ENCODE measurements around the gene SH3PXD2A.
"Not testable (repeated sequence)": the region's sequence is repeated elsewhere in the genome, so short reads cannot be mapped to it uniquely, and the experiment has no call there.

Gene SH3PXD2A

GRCh38 chr10:103620891-103621782, 234.2 kb downstream of the SH3PXD2A start:
- no peak for DNase-seq (ENCODE audit: low read depth in 2 of 2)

GRCh38 chr10:103620352-103620740, 235.0 kb downstream of the SH3PXD2A start:
- no peak for DNase-seq (ENCODE audit: low read depth in 2 of 2)

GRCh38 chr10:103619424-103620351, 235.7 kb downstream of the SH3PXD2A start:
- no peak for DNase-seq (ENCODE audit: low read depth in 2 of 2)

GRCh38 chr10:103618575-103619423, 236.6 kb downstream of the SH3PXD2A start:
- no peak for DNase-seq (ENCODE audit: low read depth in 2 of 2)

- no peak for DNase-seq (ENCODE audit: low read depth in 2 of 2)
Observed at GRCh38 chr10:103617602-103618385, 237.6 kb downstream of the SH3PXD2A start.

GRCh38 chr10:103616705-103617601, 238.4 kb downstream of the SH3PXD2A start:
- no peak for DNase-seq (ENCODE audit: low read depth in 2 of 2)

GRCh38 chr10:103614306-103615158, 240.8 kb downstream of the SH3PXD2A start:
- no peak for DNase-seq (ENCODE audit: low read depth in 2 of 2)

GRCh38 chr10:103613616-103614015, 241.8 kb downstream of the SH3PXD2A start:
- no peak for DNase-seq (ENCODE audit: low read depth in 2 of 2)

GRCh38 chr10:103612462-103613365, 242.7 kb downstream of the SH3PXD2A start:
- DNase-seq (ENCODE audit: low read depth in 2 of 2), result no peak

- no peak for DNase-seq (ENCODE audit: low read depth in 2 of 2)
Observed at GRCh38 chr10:103610921-103611511, 244.4 kb downstream of the SH3PXD2A start.

- DNase-seq (ENCODE audit: low read depth in 2 of 2), result no peak
Observed at GRCh38 chr10:103610083-103610472, 245.3 kb downstream of the SH3PXD2A start.

- no peak for DNase-seq (ENCODE audit: low read depth in 2 of 2)
Observed at GRCh38 chr10:103609231-103610082, 245.9 kb downstream of the SH3PXD2A start.

GRCh38 chr10:103608056-103608455, 247.3 kb downstream of the SH3PXD2A start:
- DNase-seq (ENCODE audit: low read depth in 2 of 2), result not testable (repeated sequence)

GRCh38 chr10:103607051-103607450, 248.3 kb downstream of the SH3PXD2A start:
- not testable (repeated sequence) for DNase-seq (ENCODE audit: low read depth in 2 of 2)

GRCh38 chr10:103606097-103606438, 249.3 kb downstream of the SH3PXD2A start:
- not testable (repeated sequence) for DNase-seq (ENCODE audit: low read depth in 2 of 2)

GRCh38 chr10:103605359-103606096, 249.8 kb downstream of the SH3PXD2A start:
- DNase-seq (ENCODE audit: low read depth in 2 of 2), result peak in 1 of 2 donors; percentile 22
